Measurements from ENCODE around the gene FBXW8.

The FBXW8 gene

DNA sequence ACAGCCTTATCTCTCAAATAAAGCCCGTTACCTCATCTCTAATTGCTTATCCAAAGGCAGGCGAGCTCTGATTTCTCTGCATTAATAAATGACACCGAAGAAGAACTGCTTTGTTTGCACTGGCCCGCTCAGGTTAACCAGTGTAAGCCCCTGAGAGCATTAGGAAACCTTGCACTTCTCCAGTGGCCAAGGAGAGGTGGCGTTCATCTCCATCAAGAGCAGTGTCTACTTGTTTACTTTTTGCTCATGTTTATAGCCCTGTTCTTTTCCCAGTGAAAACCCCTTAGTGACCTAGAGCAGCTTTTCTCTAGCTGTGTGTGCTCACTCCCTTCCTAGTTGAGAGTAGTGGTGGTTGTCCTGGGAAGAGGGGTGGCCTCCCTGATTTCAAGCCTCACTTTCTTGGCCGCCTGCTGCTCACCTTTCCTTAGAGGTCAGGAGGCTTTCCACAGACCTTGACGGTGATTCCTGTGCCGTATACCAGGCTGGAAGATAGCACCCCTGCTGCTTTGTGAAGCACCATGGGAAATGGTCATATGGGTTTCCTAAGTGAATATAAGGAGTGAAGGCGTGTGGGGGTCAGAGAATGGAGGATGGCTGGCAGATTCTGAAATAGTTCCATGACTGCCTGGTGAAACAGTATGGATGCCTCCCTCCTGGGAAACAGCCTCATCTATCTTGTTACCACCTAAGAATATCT is 16.6 kb downstream of the FBXW8 start:
- Mint-ChIP-seq H3K27ac (no peak overlapping the region), H3K9me3 (no peaks in the 10 kb centered on the region), H3K36me3 (peaks cover 16% of the 10 kb centered on the region), H3K4me3 (no peak overlapping the region), H3K4me1 (peaks cover 56% of the 10 kb centered on the region)
- no peak for ATAC-seq
- DNase-seq (ENCODE audit: low spot score in 2 of 2): no peak

DNA sequence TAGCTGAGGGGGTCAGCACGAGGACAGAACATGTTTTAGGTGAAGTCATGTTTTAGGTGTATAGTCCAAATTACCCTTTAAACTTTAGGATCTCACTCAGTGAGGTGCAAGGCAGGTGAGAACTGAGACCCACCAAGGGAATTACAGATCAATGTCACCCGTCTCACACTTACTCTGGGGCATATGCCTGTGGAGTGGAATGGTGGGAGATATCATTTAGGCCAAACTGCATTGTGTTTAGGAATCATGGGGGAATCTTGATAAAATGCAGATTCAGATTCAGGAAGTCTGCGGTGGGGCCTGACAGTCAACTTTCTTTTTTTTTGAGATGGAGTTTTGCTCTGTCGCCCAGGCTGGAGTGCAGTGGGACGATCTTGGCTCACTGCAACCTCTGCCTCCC is 17.8 kb downstream of the FBXW8 start:
- H3K27ac Mint-ChIP-seq: no peak overlapping the region
- H3K9me3 Mint-ChIP-seq: no peaks in the 10 kb centered on the region
- peaks cover 50% of the 10 kb centered on the region for H3K4me1 Mint-ChIP-seq
- ATAC-seq (no peak), DNase-seq (ENCODE audit: low spot score in 2 of 2) (no peak)
- H3K36me3 Mint-ChIP-seq: peaks cover 16% of the 10 kb centered on the region
- H3K4me3 Mint-ChIP-seq: no peak overlapping the region

GRCh38 chr12:116929885-116930284 is 19.1 kb downstream of the FBXW8 start:
- Mint-ChIP-seq H3K4me3 (no peak overlapping the region), H3K9me3 (no peaks in the 10 kb centered on the region), H3K27ac (no peak overlapping the region), H3K36me3 (peaks cover 16% of the 10 kb centered on the region), H3K4me1 (peaks cover 40% of the 10 kb centered on the region)
- DNase-seq (ENCODE audit: low spot score in 2 of 2) (no peak), ATAC-seq (no peak)

GRCh38 chr12:116931665-116932064 is 20.9 kb downstream of the FBXW8 start:
- H3K36me3 Mint-ChIP-seq: peaks cover 16% of the 10 kb centered on the region
- ATAC-seq (no peak), DNase-seq (ENCODE audit: low spot score in 2 of 2) (no peak)
- H3K4me3 Mint-ChIP-seq: no peak overlapping the region
- H3K9me3 Mint-ChIP-seq: no peaks in the 10 kb centered on the region
- H3K4me1 Mint-ChIP-seq: peaks cover 27% of the 10 kb centered on the region
- no peak overlapping the region for H3K27ac Mint-ChIP-seq

GRCh38 chr12:116933091-116933490 is 22.3 kb downstream of the FBXW8 start:
- Mint-ChIP-seq H3K36me3 (peaks cover 12% of the 10 kb centered on the region), H3K4me1 (peaks cover 29% of the 10 kb centered on the region), H3K4me3 (no peak overlapping the region), H3K9me3 (no peaks in the 10 kb centered on the region), H3K27ac (no peak overlapping the region)
- DNase-seq (ENCODE audit: low spot score in 2 of 2): no peak
- ATAC-seq: no peak

GRCh38 chr12:116933512-116934246 is 22.9 kb downstream of the FBXW8 start:
- Mint-ChIP-seq H3K4me3 (no peak overlapping the region), H3K9me3 (no peaks in the 10 kb centered on the region), H3K36me3 (peaks cover 6% of the 10 kb centered on the region), H3K27ac (no peak overlapping the region), H3K4me1 (peaks cover 29% of the 10 kb centered on the region)
- ATAC-seq: no peak
- no peak for DNase-seq (ENCODE audit: low spot score in 2 of 2)

- no peaks in the 10 kb centered on the region for H3K9me3 Mint-ChIP-seq
- H3K36me3 Mint-ChIP-seq: no peaks in the 10 kb centered on the region
- DNase-seq (ENCODE audit: low spot score in 2 of 2) (no peak), ATAC-seq (no peak)
- H3K4me1 Mint-ChIP-seq: peaks cover 25% of the 10 kb centered on the region
- H3K4me3 Mint-ChIP-seq: no peak overlapping the region
- no peak overlapping the region for H3K27ac Mint-ChIP-seq
Measured at GRCh38 chr12:116934908-116935705, 24.4 kb downstream of the FBXW8 start.

GRCh38 chr12:116937640-116938039 is 26.9 kb downstream of the FBXW8 start:
- Mint-ChIP-seq H3K27ac (no peak overlapping the region), H3K4me3 (no peak overlapping the region), H3K9me3 (no peaks in the 10 kb centered on the region), H3K4me1 (peaks cover 13% of the 10 kb centered on the region), H3K36me3 (no peaks in the 10 kb centered on the region)
- DNase-seq (ENCODE audit: low spot score in 2 of 2) (no peak), ATAC-seq (no peak)

DNA sequence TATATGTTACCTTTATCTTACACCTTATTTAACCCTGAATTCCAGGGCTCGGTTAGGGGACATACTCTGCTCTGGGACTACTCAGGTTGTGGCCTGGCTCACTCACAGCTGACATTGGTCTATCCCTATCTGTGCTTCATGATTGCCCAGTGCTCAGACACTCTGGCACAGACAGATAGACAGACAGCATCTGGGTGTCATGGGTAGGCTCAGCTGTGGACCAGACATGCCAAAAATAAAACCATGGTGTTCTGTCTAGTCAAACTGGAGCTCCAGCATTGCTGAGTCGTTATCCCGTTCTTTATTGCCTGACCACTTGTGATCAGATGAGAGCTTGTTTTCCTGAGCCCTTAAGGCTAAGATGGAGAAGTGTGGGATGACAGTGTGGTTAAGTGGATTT is 29.0 kb downstream of the FBXW8 start:
- ATAC-seq (no peak), DNase-seq (ENCODE audit: low spot score in 2 of 2) (no peak)
- H3K27ac Mint-ChIP-seq: no peak overlapping the region
- H3K36me3 Mint-ChIP-seq: peaks cover 11% of the 10 kb centered on the region
- H3K4me3 Mint-ChIP-seq: no peak overlapping the region
- peaks cover 13% of the 10 kb centered on the region for H3K4me1 Mint-ChIP-seq
- peaks cover 5% of the 10 kb centered on the region for H3K9me3 Mint-ChIP-seq

DNA sequence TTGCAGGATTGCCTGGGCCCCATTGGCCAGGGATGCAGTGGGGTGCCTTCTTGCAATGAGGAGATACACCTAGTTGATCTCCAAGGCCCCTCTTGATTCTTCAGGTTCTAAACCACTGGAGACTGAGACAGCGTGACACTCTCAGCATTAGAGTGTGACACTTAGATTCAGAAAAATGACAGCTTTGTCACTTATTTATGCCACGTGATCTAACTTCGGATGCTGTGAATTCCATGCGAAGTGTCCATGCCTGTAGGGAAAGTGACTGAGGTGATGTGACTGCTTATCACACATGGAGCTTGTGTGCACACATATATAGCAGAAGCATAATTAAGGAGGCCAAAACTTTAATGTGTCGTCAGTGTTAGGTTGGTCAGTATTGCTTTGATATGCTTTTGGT is 30.4 kb downstream of the FBXW8 start:
- DNase-seq (ENCODE audit: low spot score in 2 of 2) (no peak), ATAC-seq (no peak)
- peaks cover 13% of the 10 kb centered on the region for H3K4me1 Mint-ChIP-seq
- H3K36me3 Mint-ChIP-seq: peaks cover 18% of the 10 kb centered on the region
- peaks cover 5% of the 10 kb centered on the region for H3K9me3 Mint-ChIP-seq
- H3K27ac Mint-ChIP-seq: no peak overlapping the region
- H3K4me3 Mint-ChIP-seq: no peak overlapping the region

- no peak overlapping the region for H3K27ac Mint-ChIP-seq
- H3K36me3 Mint-ChIP-seq: peaks cover 26% of the 10 kb centered on the region
- H3K4me1 Mint-ChIP-seq: no peaks in the 10 kb centered on the region
- DNase-seq (ENCODE audit: low spot score in 2 of 2): no peak
- H3K9me3 Mint-ChIP-seq: peaks cover 5% of the 10 kb centered on the region
- no peak for ATAC-seq
- H3K4me3 Mint-ChIP-seq: no peak overlapping the region
Measured at GRCh38 chr12:116943419-116944372, 32.9 kb downstream of the FBXW8 start.

- peaks cover 36% of the 10 kb centered on the region for H3K36me3 Mint-ChIP-seq
- ATAC-seq (no peak), DNase-seq (ENCODE audit: low spot score in 2 of 2) (no peak)
- no peaks in the 10 kb centered on the region for H3K4me1 Mint-ChIP-seq
- no peak overlapping the region for H3K4me3 Mint-ChIP-seq
- peaks cover 5% of the 10 kb centered on the region for H3K9me3 Mint-ChIP-seq
- H3K27ac Mint-ChIP-seq: no peak overlapping the region
Measured at GRCh38 chr12:116945886-116946550, 35.3 kb downstream of the FBXW8 start.

DNA sequence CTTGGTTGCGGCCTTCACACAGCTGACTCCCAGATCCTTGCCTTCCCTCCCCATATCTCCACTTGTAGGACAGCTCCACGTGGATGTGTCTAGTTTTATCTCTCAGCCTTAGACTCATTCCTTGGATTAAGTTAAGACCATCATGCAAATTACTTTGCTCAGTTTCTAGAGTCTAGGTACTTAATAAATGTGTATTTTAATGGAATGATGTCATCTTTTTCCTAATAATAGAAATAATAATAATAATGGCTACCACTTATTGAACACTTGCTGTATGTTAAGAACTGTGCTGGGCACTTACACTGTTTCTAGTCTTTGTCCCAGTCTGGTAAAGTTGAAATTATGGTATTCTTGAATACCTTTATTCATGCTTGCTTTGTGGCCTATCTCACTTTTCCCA is 37.5 kb downstream of the FBXW8 start:
- no peak for ATAC-seq
- H3K4me3 Mint-ChIP-seq: no peak overlapping the region
- no peak overlapping the region for H3K27ac Mint-ChIP-seq
- DNase-seq (ENCODE audit: low spot score in 2 of 2): no peak
- H3K4me1 Mint-ChIP-seq: no peaks in the 10 kb centered on the region
- peaks cover 31% of the 10 kb centered on the region for H3K36me3 Mint-ChIP-seq
- peaks cover under 1% of the 10 kb centered on the region for H3K9me3 Mint-ChIP-seq

- no peak overlapping the region for H3K4me3 Mint-ChIP-seq
- H3K27ac Mint-ChIP-seq: no peak overlapping the region
- DNase-seq (ENCODE audit: low spot score in 2 of 2) (no peak), ATAC-seq (no peak)
- H3K4me1 Mint-ChIP-seq: no peaks in the 10 kb centered on the region
- no peaks in the 10 kb centered on the region for H3K9me3 Mint-ChIP-seq
- H3K36me3 Mint-ChIP-seq: peaks cover 20% of the 10 kb centered on the region
Measured at GRCh38 chr12:116950628-116951325, 40.0 kb downstream of the FBXW8 start.

Measured in stimulated activated effector memory CD8-positive, alpha-beta T cell treated with anti-CD3 and anti-CD28 coated beads, Interleukin-12 subunit alpha, Interleukin-12 subunit beta, amount 100 ng/mL, for 72 hours (primary cell).